GM12878 (cell line): ENCODE data around the gene ARHGEF11. TPM values are rescaled to one million over a fixed set of nuclear protein-coding genes. Genes with fewer than 3 reads are reported as not detected.

Source experiments
- ATAC-seq: fragments of 200-7000 bp; cut with Tn5 transposase; 3 replicates; pipeline ENCODE4 v1.9.1; 2020; ENCODE audit warnings: mild to moderate bottlenecking, moderate library complexity
- BruUV-seq: library from RNA; stranded (reverse); fragments of 400-500 nt; replicated peaks from 2 replicates; lab custom pipeline; 2021; lab: Mats Ljungman, UMichigan
- CTCF ChIA-PET: fragments of 300-600 bp; sonication (Branson Sonifier 250); formaldehyde crosslinking; extraction: SDS; loops from one replicate; lab custom pipeline; 2021; ENCODE audit warnings: inconsistent platforms; lab: Yijun Ruan, JAX
- POLR2A ChIA-PET: fragments of 350-600 bp; formaldehyde crosslinking; extraction: SDS; loops from one replicate; lab custom pipeline; 2021; ENCODE audit warnings: inconsistent platforms; lab: Charles Lee
- RAD21 ChIA-PET: fragments of 300-600 bp; sonication (Branson Sonifier 250); formaldehyde crosslinking; loops from one replicate; lab custom pipeline; 2023; ENCODE audit warnings: antibody characterized with exemption; ENCODE audit not compliant: unreplicated experiment; lab: Charles Lee
- SMC1A ChIA-PET: fragments of 300-600 bp; sonication (Branson Sonifier 250); formaldehyde crosslinking; loops from one replicate; lab custom pipeline; 2023; ENCODE audit not compliant: unreplicated experiment, uncharacterized antibody; lab: Charles Lee
- DNase-seq: peaks from one replicate; pipeline ENCODE4 v3.0.0-alpha.2; 2011; ENCODE audit warnings: low read depth, low spot score
- FAIRE-seq: peaks from 3 replicates; lab custom pipeline; 2011; peaks lifted over from hg19 to GRCh38; lab: Jason Lieb, UNC
- H2AFZ ChIP-seq: 2 replicates; pipeline ENCODE4 v1.6.0; 2011; ENCODE audit warnings: low read depth, low read length, control low read depth; ENCODE audit not compliant: control insufficient read depth
- H3K27ac ChIP-seq: 2 replicates; pipeline ENCODE4 v1.5.1; 2011; ENCODE audit warnings: control low read depth; ENCODE audit not compliant: control insufficient read depth, insufficient read depth
- H3K27me3 ChIP-seq, 2 experiments: replicated peaks in 1 of 2; 2 replicates each; pipeline versions ENCODE4 v1.6.0 to v1.6.1; 2011; ENCODE audit warnings: low read length in 1 of 2; ENCODE audit not compliant: control insufficient read depth in 2 of 2, insufficient read depth in 2 of 2
- H3K36me3 ChIP-seq, 2 experiments: 2 replicates each; pipeline ENCODE4 v1.5.1; 2011; ENCODE audit warnings: low read length in 1 of 2; ENCODE audit not compliant: control insufficient read depth in 2 of 2, insufficient read depth in 2 of 2
- H3K4me1 ChIP-seq: 2 replicates; pipeline ENCODE4 v1.6.1; 2011; ENCODE audit warnings: mild to moderate bottlenecking, low read length, moderate library complexity, mixed read lengths; ENCODE audit not compliant: control insufficient read depth, insufficient read depth
- H3K4me2 ChIP-seq: 2 replicates; pipeline ENCODE4 v1.6.0; 2011; ENCODE audit warnings: control low read depth; ENCODE audit not compliant: control insufficient read depth, insufficient read depth
- H3K4me3 ChIP-seq: fragments of 200-600 bp; sonication (generic); 2 replicates; pipeline ENCODE4 v1.5.1; 2016
- H3K79me2 ChIP-seq: 2 replicates; pipeline ENCODE4 v1.6.0; 2011; ENCODE audit warnings: low read length; ENCODE audit not compliant: control insufficient read depth, insufficient read depth
- H3K9ac ChIP-seq: 2 replicates; pipeline ENCODE4 v1.8.0; 2011; ENCODE audit warnings: low read length, control low read depth, mixed read lengths; ENCODE audit not compliant: control insufficient read depth, insufficient read depth
- H3K9me3 ChIP-seq: replicated peaks from 3 replicates; pipeline ENCODE4 v1.5.1; 2011; ENCODE audit warnings: mild to moderate bottlenecking, low read length; ENCODE audit not compliant: control insufficient read depth, insufficient read depth
- H4K20me1 ChIP-seq: 2 replicates; pipeline ENCODE4 v1.6.0; 2011; ENCODE audit not compliant: control insufficient read depth, insufficient read depth
- BCL11A ChIP-seq: IDR thresholded peaks from 2 replicates; pipeline ENCODE4 v1.6.1; 2011; ENCODE audit warnings: low read depth, low read length
- BHLHE40 ChIP-seq, 2 experiments: fragments of 450-650 bp in 1 of 2; IDR thresholded peaks; 2 replicates each; pipeline ENCODE4 v1.6.1; 2011 to 2017; ENCODE audit warnings: low read depth in 2 of 2, borderline replicate concordance in 1 of 2, improper control_type of control experiment in 1 of 2, low read length in 1 of 2, mild to moderate bottlenecking in 1 of 2
- CBX3 ChIP-seq: fragments of 200-600 bp; sonication (generic); IDR thresholded peaks from 2 replicates; pipeline ENCODE4 v1.6.1; 2016; ENCODE audit warnings: low read depth, borderline replicate concordance
- CBX5 ChIP-seq: sonication (generic); IDR thresholded peaks from 2 replicates; pipeline ENCODE4 v1.6.1; 2016; ENCODE audit warnings: low read depth, moderate library complexity, mild to moderate bottlenecking, inconsistent platforms
- CHD1 ChIP-seq: IDR thresholded peaks from 2 replicates; pipeline ENCODE4 v1.6.1; 2012; ENCODE audit warnings: low read depth, low read length, improper control_type of control experiment
- EZH2 ChIP-seq: IDR thresholded peaks from 2 replicates; pipeline ENCODE4 v1.6.1; 2012; ENCODE audit warnings: low read depth, mild to moderate bottlenecking, control low read depth, inconsistent platforms, low read length, borderline replicate concordance; ENCODE audit not compliant: control insufficient read depth
- HDAC6 ChIP-seq: fragments of 200-600 bp; sonication (generic); IDR thresholded peaks from one replicate; pipeline ENCODE4 v1.8.0; 2017; ENCODE audit warnings: antibody characterized with exemption; ENCODE audit not compliant: unreplicated experiment
- KDM1A ChIP-seq: fragments of 200-600 bp; sonication (generic); IDR thresholded peaks from 2 replicates; pipeline ENCODE4 v1.6.1; 2016; ENCODE audit warnings: borderline replicate concordance
- MTA3 ChIP-seq: IDR thresholded peaks from 2 replicates; pipeline ENCODE4 v1.6.1; 2012; ENCODE audit warnings: low read length, inconsistent platforms, borderline replicate concordance
- NRF1 ChIP-seq: conservative IDR thresholded peaks from 2 replicates; pipeline ENCODE4 v1.6.1; 2011; ENCODE audit warnings: mild to moderate bottlenecking, low read depth, low read length, improper control_type of control experiment
- PML ChIP-seq: IDR thresholded peaks from 2 replicates; pipeline ENCODE4 v1.6.1; 2012; ENCODE audit warnings: low read length, inconsistent platforms
- RB1 ChIP-seq: fragments of 450-650 bp; formaldehyde crosslinking; IDR thresholded peaks from 2 replicates; pipeline ENCODE4 v1.6.1; 2017; ENCODE audit warnings: mild to moderate bottlenecking, borderline replicate concordance
- RCOR1 ChIP-seq: conservative IDR thresholded peaks from 2 replicates; pipeline ENCODE4 v1.6.1; 2012; ENCODE audit warnings: low read depth, low read length, improper control_type of control experiment
- RELA ChIP-seq: fragments of 450-650 bp; IDR thresholded peaks from 2 replicates; pipeline ENCODE4 v1.8.0; 2014; ENCODE audit warnings: borderline replicate concordance; ENCODE audit not compliant: partially characterized antibody
- SMAD1 ChIP-seq: fragments of 450-650 bp; IDR thresholded peaks from 2 replicates; pipeline ENCODE4 v1.6.1; 2018; ENCODE audit warnings: mild to moderate bottlenecking, low read depth; ENCODE audit not compliant: partially characterized antibody
- ZBTB4 ChIP-seq: fragments of 450-650 bp; formaldehyde crosslinking; IDR thresholded peaks from 2 replicates; pipeline ENCODE4 v1.4.0; 2022; ENCODE audit warnings: mild to moderate bottlenecking, moderate library complexity
- ZNF687 ChIP-seq: fragments of 450-650 bp; IDR thresholded peaks from 2 replicates; pipeline ENCODE4 v1.6.1; 2017; ENCODE audit warnings: mild to moderate bottlenecking, moderate library complexity
- WGBS: methylation state at CpG from one replicate; pipeline ENCODE4 v1.1.6; 2016; ENCODE audit warnings: low lambda C conversion rate; ENCODE audit not compliant: insufficient replicate concordance, insufficient coverage; ENCODE audit errors: missing lambda C conversion rate; 5-methylcytosine and 5-hydroxymethylcytosine counted together
- in situ Hi-C: fragments of 300-500 bp; cut with MboI; formaldehyde crosslinking; loops from 9 replicates; pipeline ENCODE4 v1.14.3; 2018; ENCODE audit warnings: mixed read lengths
- intact Hi-C: fragments of 100-400 bp; cut with micrococcal nuclease; formaldehyde crosslinking; loops from one replicate; pipeline ENCODE4 v1.14.2; 2022; ENCODE audit not compliant: unreplicated experiment
- polyA plus RNA-seq, 11 experiments: library from polyadenylated mRNA; depleted of rRNA in 4 of 11; unstranded in 6 of 11; stranded (reverse) in 5 of 11; fragments of >200 nt; fragmentation: Nextera tagmentation in 4 of 11; fragmentation: Illumina TruSeq in 1 of 11; extraction: Ambion mirVana in 4 of 11; extraction: Trizol in 1 of 11; gene quantifications; 1 replicate in 1 of 11; 2 replicates in 10 of 11; pipeline versions ENCODE4 v1.2.1 to v1.2.3, GENCODE V29; 2011 to 2016; ENCODE audit warnings: inconsistent platforms in 2 of 11, missing spikeins in 2 of 11, low read depth in 1 of 11
- total RNA-seq, 4 experiments: library from RNA; depleted of rRNA in 3 of 4; stranded (reverse); fragments of >200 nt in 3 of 4; fragmentation: Illumina TruSeq in 1 of 4; extraction: Trizol in 1 of 4; gene quantifications; 2 replicates each; pipeline versions ENCODE4 v1.2.1 to v1.2.3, GENCODE V29; 2013 to 2021

ARHGEF11 gene
- total and polyA plus RNA-seq, 10 of the 15 experiments (the other 5 are each of a cell fraction or from before 2014, with no cell fraction given), result 0.05 to 12.7 (median 1.8) TPM

GRCh38 chr1:157006676-157007075, 38.9 kb downstream of the ARHGEF11 start (continued):
- TF ChIP-seq KDM1A, result no peak

GRCh38 chr1:157005965-157006364, 39.6 kb downstream of the ARHGEF11 start:
- ATAC-seq, result no peak
- H3K9ac ChIP-seq, result no peak overlapping the region
- intact Hi-C loops (no loop called here), in situ Hi-C loops (no loop called here)
- H3K27ac ChIP-seq, result no peak overlapping the region
- no peak overlapping the region for H3K4me2 ChIP-seq
- no peak overlapping the region for H3K4me3 ChIP-seq
- no peaks in the 10 kb centered on the region for H3K27me3 ChIP-seq
- ChIA-PET POLR2A (no interaction called here), CTCF (interaction anchor here (0.8 to 1.4 kb wide), 3 partner anchors 12 to 68 kb away, joined by 3 read pairs; no protein-coding TSS in a partner anchor), RAD21 (no interaction called here), SMC1A (interaction anchor here (0.6 kb wide), 1 partner anchor 10 kb away, joined by 3 read pairs; no protein-coding TSS in a partner anchor)
- no TSS peak for BruUV-seq
- no peak for FAIRE-seq
- H4K20me1 ChIP-seq, result no peaks in the 10 kb centered on the region; the same call in 1 of the 2 replicates
- H3K4me1 ChIP-seq, result no peaks in the 10 kb centered on the region
- WGBS, result 39% methylated on average over 2 of the region's 2 CpGs
- H3K9me3 ChIP-seq, result no peaks in the 10 kb centered on the region
- DNase-seq, result no peak
- no peak overlapping the region for H2AFZ ChIP-seq
- no peaks in the 10 kb centered on the region for H3K36me3 ChIP-seq
- no peaks in the 10 kb centered on the region; the same call in 1 of the 2 replicates for H3K79me2 ChIP-seq
- TF ChIP-seq RCOR1 (no peak), BHLHE40 (IDR thresholded peaks at IDR 0.05; ENCODE audit: borderline replicate concordance in 1 of 2, low read depth in 2 of 2, low read length in 1 of 2) (no peak), PML (no peak), HDAC6 (no peak), ZBTB4 (CRISPR knock-in tag) (no peak), NRF1 (no peak), CBX5 (no peak), SMAD1 (no peak), MTA3 (no peak), CHD1 (no peak), RELA (no peak), ZNF687 (no peak), BCL11A (no peak), EZH2 (no peak), CBX3 (no peak), RB1 (no peak)
